WERI-Rb-1 (cell line): ENCODE data around the gene CIITA.

Experiments
- DNase-seq: peaks from one replicate; pipeline ENCODE4 v3.0.0-alpha.2; 2020
- H3K27ac ChIP-seq: fragments of 250-450 bp; sonication (Bioruptor Pico); 2 replicates; pipeline ENCODE4 v1.5.1; 2020; ENCODE audit warnings: mild to moderate bottlenecking, moderate library complexity
- H3K27me3 ChIP-seq: fragments of 250-450 bp; sonication (Bioruptor Pico); 2 replicates; pipeline ENCODE4 v1.5.1; 2021; ENCODE audit warnings: mild to moderate bottlenecking, low read depth, moderate library complexity; ENCODE audit not compliant: insufficient read depth, severe bottlenecking
- H3K36me3 ChIP-seq: fragments of 250-450 bp; sonication (Bioruptor Pico); 2 replicates; pipeline ENCODE4 v1.5.1; 2020; ENCODE audit warnings: mild to moderate bottlenecking, moderate library complexity
- H3K4me3 ChIP-seq: 2 replicates; pipeline ENCODE4 v1.5.1; 2011; ENCODE audit warnings: low read depth, mild to moderate bottlenecking, control low read depth, low read length
- H3K9me3 ChIP-seq: fragments of 250-450 bp; sonication (Bioruptor Pico); 2 replicates; pipeline ENCODE4 v1.5.1; 2021; ENCODE audit warnings: mild to moderate bottlenecking, moderate library complexity; ENCODE audit not compliant: severe bottlenecking
- TF ChIP-seq, protein P1 (sequence below): IDR thresholded peaks from 2 replicates; pipeline ENCODE4 v1.5.1; 2011; ENCODE audit warnings: low read depth, mild to moderate bottlenecking, control low read depth, inconsistent platforms, low read length

Gene CIITA

DNA sequence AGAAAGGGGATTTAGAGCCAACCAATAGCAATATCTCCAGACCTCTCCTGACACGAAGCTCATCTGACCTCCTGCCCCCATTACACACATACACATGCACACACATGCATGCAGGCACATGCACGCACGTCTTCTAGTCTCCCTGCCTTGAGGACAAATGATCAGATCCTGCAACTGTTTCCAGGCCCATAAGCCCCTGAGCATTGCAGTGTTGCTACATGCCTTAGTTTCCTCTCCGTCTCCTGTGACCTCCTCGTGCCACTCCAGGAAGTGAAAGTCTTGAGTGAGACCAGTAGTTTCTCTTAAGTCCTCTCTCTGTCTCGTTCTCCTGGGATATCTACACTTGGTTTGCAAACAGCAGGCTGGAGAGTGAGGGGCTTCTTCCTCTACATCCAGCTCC, 8.2 kb downstream of the CIITA start:
- no peak for DNase-seq
- H3K4me3 ChIP-seq: no peak overlapping the region
- no peak overlapping the region for H3K27ac ChIP-seq
- H3K36me3 ChIP-seq: no peaks in the 10 kb centered on the region
- no peaks in the 10 kb centered on the region for H3K9me3 ChIP-seq
- no peaks in the 10 kb centered on the region for H3K27me3 ChIP-seq
- TF ChIP-seq, protein P1, sequence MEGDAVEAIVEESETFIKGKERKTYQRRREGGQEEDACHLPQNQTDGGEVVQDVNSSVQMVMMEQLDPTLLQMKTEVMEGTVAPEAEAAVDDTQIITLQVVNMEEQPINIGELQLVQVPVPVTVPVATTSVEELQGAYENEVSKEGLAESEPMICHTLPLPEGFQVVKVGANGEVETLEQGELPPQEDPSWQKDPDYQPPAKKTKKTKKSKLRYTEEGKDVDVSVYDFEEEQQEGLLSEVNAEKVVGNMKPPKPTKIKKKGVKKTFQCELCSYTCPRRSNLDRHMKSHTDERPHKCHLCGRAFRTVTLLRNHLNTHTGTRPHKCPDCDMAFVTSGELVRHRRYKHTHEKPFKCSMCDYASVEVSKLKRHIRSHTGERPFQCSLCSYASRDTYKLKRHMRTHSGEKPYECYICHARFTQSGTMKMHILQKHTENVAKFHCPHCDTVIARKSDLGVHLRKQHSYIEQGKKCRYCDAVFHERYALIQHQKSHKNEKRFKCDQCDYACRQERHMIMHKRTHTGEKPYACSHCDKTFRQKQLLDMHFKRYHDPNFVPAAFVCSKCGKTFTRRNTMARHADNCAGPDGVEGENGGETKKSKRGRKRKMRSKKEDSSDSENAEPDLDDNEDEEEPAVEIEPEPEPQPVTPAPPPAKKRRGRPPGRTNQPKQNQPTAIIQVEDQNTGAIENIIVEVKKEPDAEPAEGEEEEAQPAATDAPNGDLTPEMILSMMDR: no peak

DNA sequence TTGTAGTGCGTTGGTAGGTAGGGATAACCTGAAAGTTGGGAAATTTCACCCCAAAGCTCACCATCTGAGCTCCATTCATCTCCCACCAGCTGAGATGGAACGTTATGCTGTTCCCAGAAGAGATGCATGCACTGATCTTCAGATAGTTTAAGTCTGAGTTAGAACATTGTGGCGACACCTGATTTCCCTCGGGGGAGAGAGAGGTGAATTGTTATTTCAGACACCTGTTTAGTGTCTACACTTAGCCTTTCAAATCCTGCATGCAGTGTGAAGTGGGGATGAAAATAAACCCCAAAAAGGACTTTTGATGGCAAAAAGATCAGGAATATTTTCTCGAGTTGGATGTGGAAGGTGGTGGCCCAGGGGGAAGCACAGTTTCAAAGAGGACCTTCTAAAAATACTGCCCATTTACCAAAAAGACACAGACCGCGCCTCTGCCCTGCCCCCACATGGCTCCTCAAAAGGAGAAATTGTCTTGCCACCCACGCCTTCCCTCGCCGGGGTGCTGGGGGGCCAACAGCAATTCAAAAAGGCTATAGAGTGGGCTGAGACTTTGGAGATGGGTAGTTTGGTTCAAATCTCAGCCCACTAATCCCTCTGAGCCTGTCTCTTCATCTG, 11.4 kb downstream of the CIITA start:
- TF ChIP-seq, protein P1: no peak
- H3K4me3 ChIP-seq: no peak overlapping the region
- no peaks in the 10 kb centered on the region for H3K9me3 ChIP-seq
- H3K36me3 ChIP-seq: no peaks in the 10 kb centered on the region
- H3K27me3 ChIP-seq: no peaks in the 10 kb centered on the region
- no peak overlapping the region for H3K27ac ChIP-seq
- no peak for DNase-seq

DNA sequence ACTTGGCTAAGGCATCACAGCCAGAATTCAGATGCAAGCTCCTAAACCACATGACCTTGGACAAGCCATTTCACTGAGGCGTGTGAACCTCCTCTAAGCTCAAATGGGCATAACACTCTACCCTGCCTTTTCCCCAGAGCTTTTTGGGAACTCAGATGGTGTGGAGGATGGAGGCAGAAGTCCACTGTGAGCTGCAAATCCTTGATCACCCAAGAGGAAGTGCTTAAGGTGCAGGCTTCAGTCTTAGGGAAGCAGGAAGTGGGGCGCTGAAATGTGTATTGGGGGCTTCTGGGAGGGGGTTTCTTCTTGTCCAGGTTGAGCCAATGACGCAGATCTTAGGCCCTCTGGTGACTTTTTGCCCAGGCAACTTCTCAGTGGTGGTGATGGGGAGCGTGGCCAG, 12.9 kb downstream of the CIITA start:
- H3K27me3 ChIP-seq: no peaks in the 10 kb centered on the region
- TF ChIP-seq, protein P1: no peak
- H3K9me3 ChIP-seq: no peaks in the 10 kb centered on the region
- H3K36me3 ChIP-seq: no peaks in the 10 kb centered on the region
- DNase-seq: no peak
- H3K4me3 ChIP-seq: no peak overlapping the region
- H3K27ac ChIP-seq: no peak overlapping the region

DNA sequence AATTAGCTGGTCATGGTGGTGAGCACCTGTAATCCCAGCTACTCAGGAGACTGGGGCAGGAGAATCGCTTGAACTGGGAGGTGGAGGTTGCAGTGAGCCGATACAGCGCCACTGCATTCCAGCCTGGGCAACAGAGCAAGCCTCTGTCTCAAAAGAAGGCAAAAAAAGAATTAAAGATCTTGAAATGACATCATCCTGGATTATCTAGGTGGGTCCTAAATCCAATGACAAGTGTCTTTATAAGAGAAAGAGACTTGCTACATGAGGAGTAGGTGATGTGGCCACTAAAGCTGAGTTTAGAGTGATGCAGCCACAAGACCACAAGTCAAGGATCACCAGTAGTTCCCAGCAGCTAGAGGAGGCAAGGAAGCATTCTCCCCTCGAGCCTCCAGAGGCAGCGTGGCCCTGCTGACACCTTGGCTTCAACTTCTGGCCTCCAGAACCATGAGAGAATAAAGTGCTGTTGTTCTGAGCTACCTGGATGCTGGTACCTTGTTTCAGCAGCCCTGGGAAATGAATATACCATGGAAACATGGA, 15.8 kb downstream of the CIITA start:
- Histone ChIP-seq H3K36me3 (no peaks in the 10 kb centered on the region), H3K9me3 (no peaks in the 10 kb centered on the region), H3K27me3 (no peaks in the 10 kb centered on the region), H3K4me3 (no peak overlapping the region), H3K27ac (no peak overlapping the region)
- TF ChIP-seq, protein P1: peak; percentile 42
- DNase-seq: no peak

DNA sequence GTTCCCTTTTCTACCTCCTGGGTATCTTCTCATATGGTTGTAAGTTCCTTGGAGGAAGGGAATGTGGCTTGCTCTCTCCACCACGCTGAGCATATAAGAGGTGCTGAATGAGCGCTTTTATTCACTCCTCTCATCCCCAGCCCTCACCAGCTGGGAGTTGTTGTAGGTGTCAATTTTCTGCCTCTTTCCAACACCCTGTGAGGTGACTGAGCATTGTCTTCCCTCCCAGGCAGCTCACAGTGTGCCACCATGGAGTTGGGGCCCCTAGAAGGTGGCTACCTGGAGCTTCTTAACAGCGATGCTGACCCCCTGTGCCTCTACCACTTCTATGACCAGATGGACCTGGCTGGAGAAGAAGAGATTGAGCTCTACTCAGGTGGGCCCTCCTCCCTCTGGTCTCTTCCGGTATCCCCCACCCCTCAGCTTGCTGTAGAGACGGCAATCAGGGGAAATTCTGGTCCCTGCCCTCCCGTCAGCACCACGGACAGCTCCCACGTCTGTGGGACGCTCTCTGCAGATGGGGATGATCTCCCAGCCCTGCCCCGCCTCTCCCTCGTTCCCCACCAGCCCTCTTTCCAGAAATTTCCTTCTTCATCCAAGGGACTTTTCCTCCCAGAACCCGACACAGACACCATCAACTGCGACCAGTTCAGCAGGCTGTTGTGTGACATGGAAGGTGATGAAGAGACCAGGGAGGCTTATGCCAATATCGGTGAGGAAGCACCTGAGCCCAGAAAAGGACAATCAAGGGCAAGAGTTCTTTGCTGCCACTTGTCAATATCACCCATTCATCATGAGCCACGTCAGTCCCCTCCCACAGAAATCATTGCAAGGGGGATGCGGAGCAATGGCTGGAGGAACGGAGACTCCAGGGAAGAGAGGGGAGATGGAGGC, 18.3 kb downstream of the CIITA start:
- no peak for DNase-seq
- TF ChIP-seq, protein P1: no peak

More for the DNA sequence above, 18.3 kb downstream of the CIITA start:
- Histone ChIP-seq H3K9me3 (no peaks in the 10 kb centered on the region), H3K27me3 (no peaks in the 10 kb centered on the region), H3K36me3 (no peaks in the 10 kb centered on the region), H3K27ac (no peak overlapping the region), H3K4me3 (no peak overlapping the region)
